Neural crest cell (in vitro differentiated cells): ENCODE results near the gene DNAJA1. TPM values are rescaled to one million over a fixed set of nuclear protein-coding genes. Genes with fewer than 3 reads are reported as not detected.

Experiments
- DNase-seq: peaks from one replicate; pipeline ENCODE4 v3.0.0; 2021; ENCODE audit warnings: low read depth, mixed read lengths, low spot score
- H3K27ac Mint-ChIP-seq: one replicate; pipeline ENCODE4 v1.8.0; 2021; ENCODE audit warnings: mild to moderate bottlenecking, mixed read lengths; ENCODE audit not compliant: unreplicated experiment
- H3K27me3 Mint-ChIP-seq: 2 replicates; pipeline ENCODE4 v1.8.0; 2021; ENCODE audit warnings: low read depth, mild to moderate bottlenecking, mixed read lengths
- H3K36me3 Mint-ChIP-seq: 2 replicates; pipeline ENCODE4 v1.8.0; 2021; ENCODE audit warnings: low read depth, mild to moderate bottlenecking, mixed read lengths
- H3K4me1 Mint-ChIP-seq: 2 replicates; pipeline ENCODE4 v1.8.0; 2021; ENCODE audit warnings: mixed read lengths
- H3K4me3 Mint-ChIP-seq: one replicate; pipeline ENCODE4 v1.8.0; 2021; ENCODE audit warnings: mild to moderate bottlenecking, mixed read lengths
- H3K9me3 Mint-ChIP-seq: 2 replicates; pipeline ENCODE4 v1.8.0; 2021; ENCODE audit warnings: mixed read lengths
- CTCF ChIP-seq: fragments of 200-600 bp; sonication (generic); conservative IDR thresholded peaks from 2 replicates; pipeline ENCODE4 v1.5.0; 2021; ENCODE audit warnings: antibody characterized with exemption, mild to moderate bottlenecking
- long read RNA-seq: library from polyadenylated mRNA; unstranded; transcript quantifications from one replicate; pipeline ENCODE4 v2.0.0, GENCODE V29; 2020
- total RNA-seq: library from RNA; stranded (reverse); gene quantifications from 2 replicates; pipeline ENCODE4 v1.2.1, GENCODE V29; 2021

DNAJA1 gene
- total RNA-seq = 252 and 254 TPM in 2 replicates
- long read RNA-seq, transcript DNAJA1-201 (9 exons, 2,381 nt) = major isoform, 1,184 of 1,285 reads
- long read RNA-seq, partial matches to known transcripts = 59 of 1,285 reads
- long read RNA-seq, other reads (novel, unspliced or antisense) = 42 of 1,285 reads

GRCh38 chr9:33024966-33025571 lies at the start of gene DNAJA1:
Gene DNAJA1 (plus strand): TSS chr9:33025273. CDS start chr9:33026485, 1,212 bp downstream.
- Mint-ChIP-seq H3K27me3 (no peaks in the 10 kb centered on the region), H3K4me1 (peaks cover 65% of the 10 kb centered on the region), H3K9me3 (no peaks in the 10 kb centered on the region), H3K36me3 (peaks cover 6% of the 10 kb centered on the region), H3K27ac (peak within 1 kb of the TSS; percentile 98), H3K4me3 (peak within 1 kb of the TSS; percentile 98)
- TF ChIP-seq CTCF = no peak
- peak; percentile 90 for DNase-seq

GRCh38 chr9:32978051-32978450 lies 47.0 kb upstream of the DNAJA1 start:
- TF ChIP-seq CTCF = no peak
- Mint-ChIP-seq H3K27ac (no peak overlapping the region), H3K27me3 (no peaks in the 10 kb centered on the region), H3K36me3 (peaks cover 12% of the 10 kb centered on the region), H3K9me3 (no peaks in the 10 kb centered on the region), H3K4me1 (no peaks in the 10 kb centered on the region), H3K4me3 (no peak overlapping the region)
- DNase-seq = no peak

GRCh38 chr9:32986971-32987370 lies 38.1 kb upstream of the DNAJA1 start:
- no peak overlapping the region for H3K4me3 Mint-ChIP-seq
- no peaks in the 10 kb centered on the region for H3K4me1 Mint-ChIP-seq
- H3K36me3 Mint-ChIP-seq = no peaks in the 10 kb centered on the region

GRCh38 chr9:32989660-32990059 lies 35.4 kb upstream of the DNAJA1 start:
- no peak for DNase-seq
- no peak overlapping the region for H3K27ac Mint-ChIP-seq
- H3K4me3 Mint-ChIP-seq = no peak overlapping the region
- no peaks in the 10 kb centered on the region for H3K36me3 Mint-ChIP-seq
- H3K27me3 Mint-ChIP-seq = no peaks in the 10 kb centered on the region
- no peak for TF ChIP-seq CTCF
- H3K4me1 Mint-ChIP-seq = no peaks in the 10 kb centered on the region
- no peaks in the 10 kb centered on the region for H3K9me3 Mint-ChIP-seq

More at GRCh38 chr9:32986971-32987370, 38.1 kb upstream of the DNAJA1 start:
- H3K27ac Mint-ChIP-seq = no peak overlapping the region
- no peak for TF ChIP-seq CTCF
- H3K9me3 Mint-ChIP-seq = no peaks in the 10 kb centered on the region
- no peak for DNase-seq
- no peaks in the 10 kb centered on the region for H3K27me3 Mint-ChIP-seq

GRCh38 chr9:32991897-32992594 lies 33.0 kb upstream of the DNAJA1 start:
- no peak overlapping the region for H3K4me3 Mint-ChIP-seq
- no peaks in the 10 kb centered on the region for H3K4me1 Mint-ChIP-seq
- no peak for DNase-seq
- H3K36me3 Mint-ChIP-seq = no peaks in the 10 kb centered on the region
- no peaks in the 10 kb centered on the region for H3K27me3 Mint-ChIP-seq
- no peak for TF ChIP-seq CTCF
- H3K9me3 Mint-ChIP-seq = no peaks in the 10 kb centered on the region
- no peak overlapping the region for H3K27ac Mint-ChIP-seq
